Cardiac muscle cell (in vitro differentiated cells and primary cell): ENCODE data around the gene RAB28. TPM values are rescaled to one million over a fixed set of nuclear protein-coding genes. Genes with fewer than 3 reads are reported as not detected.

ENCODE experiments used
- DNase-seq, 2 donors: peaks; one replicate each; pipeline versions ENCODE4 v3.0.0 to v3.0.0-alpha.2; 2010 to 2017; ENCODE audit warnings: low read depth in 1 of 2, low spot score in 1 of 2
- H3K27ac ChIP-seq: fragments of 200-600 bp; sonication (generic); 2 replicates; pipeline ENCODE4 v1.5.1; 2016
- H3K27me3 ChIP-seq: fragments of 200-600 bp; sonication (generic); 2 replicates; pipeline ENCODE4 v1.6.0; 2016; ENCODE audit warnings: control low read depth
- H3K36me3 ChIP-seq: fragments of 200-600 bp; sonication (generic); 2 replicates; pipeline ENCODE4 v1.5.1; 2016; ENCODE audit warnings: control low read depth
- H3K4me1 ChIP-seq: fragments of 200-600 bp; sonication (generic); 2 replicates; pipeline ENCODE4 v1.8.1; 2017; ENCODE audit warnings: low read depth, mild to moderate bottlenecking, mixed run types
- H3K4me3 ChIP-seq: fragments of 200-600 bp; sonication (generic); 2 replicates; pipeline ENCODE4 v1.5.1; 2016; ENCODE audit warnings: mild to moderate bottlenecking
- H3K9me3 ChIP-seq: fragments of 200-600 bp; sonication (generic); 2 replicates; pipeline ENCODE4 v1.5.1; 2017; ENCODE audit warnings: low read depth, mild to moderate bottlenecking, control low read depth
- CTCF ChIP-seq: IDR thresholded peaks from 2 replicates; pipeline ENCODE4 v1.5.1; 2012; ENCODE audit warnings: low read depth, mild to moderate bottlenecking, low read length
- polyA plus RNA-seq: library from polyadenylated mRNA; unstranded; fragments of >200 nt; fragmentation: Nextera tagmentation; extraction: Ambion mirVana; gene quantifications from 2 replicates; pipeline ENCODE4 v1.2.1, GENCODE V29; 2016
- total RNA-seq: library from RNA; depleted of rRNA; stranded (reverse); fragments of >200 nt; gene quantifications from 2 replicates; pipeline ENCODE4 v1.2.3, GENCODE V29; 2016

The RAB28 gene
- total and polyA plus RNA-seq, 2 experiments from 2014 or later = 20.3 to 33.0 TPM

GRCh38 chr4:13515268-13515667 is 31.1 kb upstream of the RAB28 start:
- peaks cover 44% of the 10 kb centered on the region for H3K27me3 ChIP-seq
- no peak overlapping the region for H3K4me3 ChIP-seq
- H3K4me1 ChIP-seq = no peaks in the 10 kb centered on the region
- DNase-seq = no peak
- no peak for TF ChIP-seq CTCF
- H3K27ac ChIP-seq = no peak overlapping the region
- no peaks in the 10 kb centered on the region for H3K36me3 ChIP-seq
- no peaks in the 10 kb centered on the region for H3K9me3 ChIP-seq

GRCh38 chr4:13514722-13515121 is 30.6 kb upstream of the RAB28 start:
- H3K9me3 ChIP-seq = no peaks in the 10 kb centered on the region
- no peaks in the 10 kb centered on the region for H3K4me1 ChIP-seq
- DNase-seq = no peak
- H3K27me3 ChIP-seq = peaks cover 39% of the 10 kb centered on the region
- H3K4me3 ChIP-seq = no peak overlapping the region
- no peak overlapping the region for H3K27ac ChIP-seq
- H3K36me3 ChIP-seq = no peaks in the 10 kb centered on the region
- TF ChIP-seq CTCF = no peak

- Histone ChIP-seq H3K9me3 (no peaks in the 10 kb centered on the region), H3K4me1 (no peaks in the 10 kb centered on the region), H3K27ac (no peak overlapping the region), H3K4me3 (no peak overlapping the region), H3K36me3 (no peaks in the 10 kb centered on the region), H3K27me3 (peaks cover 9% of the 10 kb centered on the region)
- no peak for TF ChIP-seq CTCF
- DNase-seq = no peak
These were observed 27.0 kb upstream of the RAB28 start for GRCh38 chr4:13511101-13511500.

- Histone ChIP-seq H3K4me1 (no peaks in the 10 kb centered on the region), H3K4me3 (no peak overlapping the region), H3K27ac (no peak overlapping the region), H3K9me3 (no peaks in the 10 kb centered on the region), H3K36me3 (no peaks in the 10 kb centered on the region), H3K27me3 (no peaks in the 10 kb centered on the region)
- DNase-seq = no peak
- TF ChIP-seq CTCF = no peak
These were observed 25.3 kb upstream of the RAB28 start for GRCh38 chr4:13509442-13509841.

- no peak overlapping the region for H3K4me3 ChIP-seq
- H3K27me3 ChIP-seq = no peaks in the 10 kb centered on the region
- H3K9me3 ChIP-seq = no peaks in the 10 kb centered on the region
- H3K4me1 ChIP-seq = no peaks in the 10 kb centered on the region
- H3K36me3 ChIP-seq = no peaks in the 10 kb centered on the region
- DNase-seq = no peak
- no peak overlapping the region for H3K27ac ChIP-seq
- TF ChIP-seq CTCF = no peak
These were observed 20.2 kb upstream of the RAB28 start for GRCh38 chr4:13504374-13504773.

GRCh38 chr4:13498469-13498868 is 14.3 kb upstream of the RAB28 start:
- TF ChIP-seq CTCF = no peak
- H3K27ac ChIP-seq = no peak overlapping the region
- H3K9me3 ChIP-seq = no peaks in the 10 kb centered on the region
- DNase-seq = no peak
- no peaks in the 10 kb centered on the region for H3K4me1 ChIP-seq
- H3K4me3 ChIP-seq = no peak overlapping the region
- no peaks in the 10 kb centered on the region for H3K36me3 ChIP-seq
- H3K27me3 ChIP-seq = peaks cover 7% of the 10 kb centered on the region
